GM11168 (cell line): ENCODE results near the gene SLC6A19.
"Not testable (repeated sequence)": the region's sequence is repeated elsewhere in the genome, so short reads cannot be mapped to it uniquely, and the experiment has no call there.

Experiments
- in situ Hi-C: fragments of 300-500 bp; cut with MboI; formaldehyde crosslinking; loops from one replicate; pipeline ENCODE4 v1.12.0; 2022; ENCODE audit warnings: low sequenced_read_pairs; ENCODE audit not compliant: unreplicated experiment

SLC6A19 gene

GRCh38 chr5:1201327-1202025, at the start of gene SLC6A19:
Gene SLC6A19, plus strand, starts transcription at chr5:1201595. Its CDS starts 56 bp downstream, at chr5:1201651.
- in situ Hi-C loops, result no loop called here

GRCh38 chr5:1152156-1152555, 49.2 kb upstream of the SLC6A19 start:
- in situ Hi-C loops, result no loop called here

- in situ Hi-C loops, result no loop called here
Observed at GRCh38 chr5:1152771-1153282, 48.6 kb upstream of the SLC6A19 start.

- in situ Hi-C loops, result no loop called here
Observed at GRCh38 chr5:1153428-1153827, 48.0 kb upstream of the SLC6A19 start.

GRCh38 chr5:1155191-1156032, 46.0 kb upstream of the SLC6A19 start:
- in situ Hi-C loops, result no loop called here

GRCh38 chr5:1156033-1156753, 45.2 kb upstream of the SLC6A19 start:
- in situ Hi-C loops, result no loop called here

- in situ Hi-C loops, result no loop called here
Observed at GRCh38 chr5:1156754-1157460, 44.5 kb upstream of the SLC6A19 start.

- in situ Hi-C loops, result not testable (repeated sequence)
Observed at GRCh38 chr5:1157461-1157986, 43.9 kb upstream of the SLC6A19 start.

- in situ Hi-C loops, result no loop called here
Observed at GRCh38 chr5:1158647-1159340, 42.6 kb upstream of the SLC6A19 start.

GRCh38 chr5:1159341-1159675, 42.1 kb upstream of the SLC6A19 start:
- in situ Hi-C loops, result no loop called here

GRCh38 chr5:1159774-1160406, 41.5 kb upstream of the SLC6A19 start:
- in situ Hi-C loops, result no loop called here

- in situ Hi-C loops, result no loop called here
Observed at GRCh38 chr5:1161108-1161832, 40.1 kb upstream of the SLC6A19 start.

- in situ Hi-C loops, result no loop called here
Observed at GRCh38 chr5:1161833-1162229, 39.6 kb upstream of the SLC6A19 start.

- in situ Hi-C loops, result no loop called here
Observed at GRCh38 chr5:1162276-1162675, 39.1 kb upstream of the SLC6A19 start.

GRCh38 chr5:1162751-1163150, 38.6 kb upstream of the SLC6A19 start:
- in situ Hi-C loops, result no loop called here

GRCh38 chr5:1163366-1163765, 38.0 kb upstream of the SLC6A19 start:
- in situ Hi-C loops, result no loop called here

GRCh38 chr5:1163879-1164278, 37.5 kb upstream of the SLC6A19 start:
- in situ Hi-C loops, result no loop called here
